NCI-H510A (cell line): ENCODE measurements around the gene CTNNA1.
"Not testable (repeated sequence)": the region's sequence is repeated elsewhere in the genome, so short reads cannot be mapped to it uniquely, and the experiment has no call there.

ENCODE experiments used
- DNase-seq: peaks from one replicate; lab custom pipeline; 2025; lab: John Stamatoyannopoulos, UW

The CTNNA1 gene, protein sequence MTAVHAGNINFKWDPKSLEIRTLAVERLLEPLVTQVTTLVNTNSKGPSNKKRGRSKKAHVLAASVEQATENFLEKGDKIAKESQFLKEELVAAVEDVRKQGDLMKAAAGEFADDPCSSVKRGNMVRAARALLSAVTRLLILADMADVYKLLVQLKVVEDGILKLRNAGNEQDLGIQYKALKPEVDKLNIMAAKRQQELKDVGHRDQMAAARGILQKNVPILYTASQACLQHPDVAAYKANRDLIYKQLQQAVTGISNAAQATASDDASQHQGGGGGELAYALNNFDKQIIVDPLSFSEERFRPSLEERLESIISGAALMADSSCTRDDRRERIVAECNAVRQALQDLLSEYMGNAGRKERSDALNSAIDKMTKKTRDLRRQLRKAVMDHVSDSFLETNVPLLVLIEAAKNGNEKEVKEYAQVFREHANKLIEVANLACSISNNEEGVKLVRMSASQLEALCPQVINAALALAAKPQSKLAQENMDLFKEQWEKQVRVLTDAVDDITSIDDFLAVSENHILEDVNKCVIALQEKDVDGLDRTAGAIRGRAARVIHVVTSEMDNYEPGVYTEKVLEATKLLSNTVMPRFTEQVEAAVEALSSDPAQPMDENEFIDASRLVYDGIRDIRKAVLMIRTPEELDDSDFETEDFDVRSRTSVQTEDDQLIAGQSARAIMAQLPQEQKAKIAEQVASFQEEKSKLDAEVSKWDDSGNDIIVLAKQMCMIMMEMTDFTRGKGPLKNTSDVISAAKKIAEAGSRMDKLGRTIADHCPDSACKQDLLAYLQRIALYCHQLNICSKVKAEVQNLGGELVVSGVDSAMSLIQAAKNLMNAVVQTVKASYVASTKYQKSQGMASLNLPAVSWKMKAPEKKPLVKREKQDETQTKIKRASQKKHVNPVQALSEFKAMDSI

DNA sequence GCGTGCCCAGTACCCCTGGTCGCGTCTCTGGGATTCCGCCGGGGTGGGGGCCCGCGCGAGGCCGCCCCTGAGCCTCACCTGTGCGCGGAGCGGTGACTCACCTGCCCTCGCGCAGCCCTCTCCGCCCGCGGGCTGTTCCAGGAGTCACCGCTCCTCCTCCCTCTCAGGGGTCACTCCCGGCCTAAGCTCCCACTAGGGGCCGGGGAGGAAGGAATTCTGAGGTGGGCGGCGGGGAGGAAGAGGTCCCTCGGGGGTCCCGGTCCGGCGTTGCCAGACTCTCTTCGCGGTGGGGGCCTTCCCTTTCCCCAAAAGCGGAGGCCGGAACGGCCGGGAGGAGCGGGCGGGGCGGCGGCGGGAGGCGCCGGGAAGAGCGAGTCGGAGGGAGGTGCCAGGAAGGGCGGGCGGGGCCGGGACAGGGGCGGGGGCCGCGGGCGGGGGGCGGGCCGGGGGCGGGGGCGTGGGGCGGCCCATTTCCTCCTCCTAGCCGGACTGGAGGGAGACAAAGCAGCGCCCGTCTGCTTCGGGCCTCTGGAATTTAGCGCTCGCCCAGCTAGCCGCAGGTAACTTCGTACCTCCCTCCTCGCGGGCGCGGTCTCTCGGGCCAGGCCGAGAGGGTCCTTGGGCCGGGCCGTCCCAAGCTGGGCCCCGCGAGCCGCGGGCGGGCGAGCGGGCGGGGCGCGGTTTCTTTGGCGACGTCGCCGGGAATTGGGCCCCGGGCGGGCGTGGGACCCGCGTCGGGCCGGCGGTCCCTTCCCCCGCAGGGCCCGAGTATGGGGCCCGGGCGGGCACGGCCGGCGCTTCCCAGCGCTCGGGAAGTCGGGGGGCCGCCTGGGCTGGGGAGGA, at the start of gene CTNNA1:
Gene CTNNA1, plus strand, starts transcription at position 475 of the 843 bp plus-strand sequence. CDS start 28,500 bp downstream, outside the sequence.
- DNase-seq, result peak; percentile 43

DNA sequence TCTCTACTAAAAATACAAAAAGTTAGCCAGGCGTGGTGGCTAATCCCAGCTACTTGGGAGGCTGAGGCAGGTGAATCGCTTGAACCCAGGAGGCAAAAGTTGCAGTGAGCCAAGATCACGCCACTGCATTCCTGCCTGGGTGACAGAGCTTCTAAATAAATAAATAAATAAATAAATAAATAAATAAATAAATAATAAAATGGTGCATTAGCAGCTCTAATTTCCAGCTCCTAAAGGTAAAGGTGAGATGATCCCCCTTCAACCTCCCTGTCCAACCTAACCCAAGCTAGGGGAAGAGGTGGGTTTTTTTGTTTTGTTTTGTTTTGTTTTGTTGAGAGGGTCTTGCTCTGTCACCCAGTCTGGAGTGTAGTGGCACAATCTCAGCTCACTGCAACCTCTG, 49.4 kb upstream of the CTNNA1 start:
- DNase-seq, result not testable (repeated sequence)

DNA sequence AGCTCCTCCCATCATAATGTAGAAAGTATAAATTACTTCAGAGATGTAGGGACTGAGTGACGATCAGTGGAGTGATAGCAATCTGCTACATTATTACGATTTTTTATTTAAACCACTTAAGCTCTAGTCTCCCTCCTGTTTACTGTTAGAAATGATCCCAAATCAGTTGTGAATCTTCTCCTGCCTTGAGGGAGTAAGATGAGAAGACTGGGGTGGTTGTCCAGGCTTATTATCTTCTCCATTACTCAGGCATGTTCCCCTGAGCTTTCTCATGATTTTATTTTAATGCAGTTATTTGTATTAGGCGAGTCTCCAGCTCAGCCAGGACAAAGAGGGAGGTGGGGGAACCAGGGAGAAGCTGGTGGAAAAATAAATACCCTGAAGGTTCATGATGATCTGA, 48.2 kb upstream of the CTNNA1 start:
- DNase-seq, result no peak

DNA sequence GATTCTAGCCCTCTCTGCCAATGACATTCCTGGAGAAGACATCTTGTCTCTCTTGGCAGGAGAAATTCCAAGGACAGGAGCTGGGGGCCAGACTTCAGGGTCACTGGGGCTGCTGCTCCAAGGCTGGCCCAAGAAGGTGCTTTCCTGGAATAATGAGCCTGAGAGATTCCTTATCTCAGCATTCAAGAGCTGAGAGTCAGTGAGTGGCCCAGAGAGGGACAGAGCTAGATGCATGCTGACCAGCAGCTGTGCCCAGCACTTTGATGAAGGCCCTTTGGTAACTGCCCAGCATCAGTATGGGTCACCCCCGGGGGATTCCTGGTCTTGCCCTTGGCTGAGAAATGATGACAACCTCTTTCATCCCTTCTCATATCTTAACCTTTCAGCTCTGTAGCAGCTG, 47.7 kb upstream of the CTNNA1 start:
- DNase-seq, result no peak

DNA sequence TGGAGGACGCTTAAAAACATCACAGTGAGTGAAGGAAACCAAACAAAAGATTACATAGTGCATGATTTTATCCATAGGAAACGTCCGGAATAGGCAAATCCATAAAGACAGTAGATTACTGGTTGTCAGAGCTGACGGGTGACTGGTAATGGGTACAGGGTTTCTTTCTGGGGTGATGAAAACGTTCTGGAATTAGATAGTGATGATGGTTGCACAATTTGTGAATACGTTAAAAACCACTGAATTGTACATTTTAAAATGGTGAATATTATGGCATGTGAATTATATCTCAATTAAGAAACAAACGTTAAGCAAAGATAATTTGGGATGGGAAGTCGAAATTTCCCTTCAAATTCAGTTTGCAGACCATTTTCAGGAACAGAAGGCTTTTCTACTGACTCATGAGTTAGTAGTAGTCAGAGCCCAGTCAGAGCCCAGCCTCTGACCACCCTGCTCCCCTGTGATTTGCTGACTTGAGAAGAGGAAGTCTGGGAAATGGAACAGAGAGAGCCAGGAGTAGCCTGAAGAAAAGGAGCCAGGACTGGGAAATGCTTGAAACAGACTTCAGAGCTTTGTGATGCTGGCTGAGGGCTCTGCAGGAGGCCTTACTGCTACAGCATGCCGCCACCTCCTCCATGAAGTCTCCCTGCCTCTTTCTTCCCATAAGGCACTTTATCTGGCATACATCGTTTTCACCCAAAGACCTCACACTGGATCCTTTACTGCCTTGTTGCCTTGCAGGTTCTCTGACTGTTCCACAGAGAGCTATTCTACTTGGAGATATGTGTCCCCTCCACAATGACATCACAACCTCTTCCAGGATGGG, 46.4 kb upstream of the CTNNA1 start:
- no peak for DNase-seq

DNA sequence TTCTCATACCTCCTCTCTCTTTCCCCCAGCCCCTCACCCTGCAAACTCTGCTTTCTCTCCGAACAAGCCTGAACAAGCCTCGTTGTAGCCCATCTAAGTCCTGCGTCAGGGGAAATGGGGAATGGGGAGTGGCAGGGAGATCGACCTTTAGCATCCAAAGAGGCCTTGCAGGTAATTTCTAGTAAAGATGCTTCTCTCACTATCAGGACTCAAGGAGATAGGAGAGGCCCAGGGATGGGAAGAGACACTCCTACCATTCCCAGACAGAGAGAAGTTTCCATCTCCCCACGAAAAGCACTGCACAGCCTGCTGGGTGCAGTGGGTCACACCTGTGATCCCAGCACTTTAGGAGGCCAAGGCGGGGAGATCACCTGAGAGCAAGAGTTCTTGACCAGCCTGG, 44.4 kb upstream of the CTNNA1 start:
- no peak for DNase-seq

DNA sequence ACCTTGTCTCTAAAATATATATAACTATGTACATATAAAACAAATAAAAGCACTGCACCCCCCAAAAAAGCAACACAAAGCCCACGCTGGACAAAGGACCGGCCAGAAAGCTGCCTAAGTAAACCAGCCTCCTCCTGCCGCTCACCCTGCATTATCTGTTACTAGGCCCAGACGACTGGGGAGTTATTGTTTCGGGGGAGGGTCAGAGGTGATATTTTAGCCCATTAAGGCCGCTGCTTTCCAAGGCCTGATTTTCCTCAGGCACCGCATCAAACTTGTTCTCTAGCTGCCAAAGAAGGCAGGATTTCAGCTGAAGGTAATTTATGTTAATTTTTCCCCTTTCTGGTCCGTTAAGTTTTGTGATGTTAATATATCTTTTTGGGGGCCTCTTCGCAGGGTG, 44.0 kb upstream of the CTNNA1 start:
- DNase-seq, result no peak

DNA sequence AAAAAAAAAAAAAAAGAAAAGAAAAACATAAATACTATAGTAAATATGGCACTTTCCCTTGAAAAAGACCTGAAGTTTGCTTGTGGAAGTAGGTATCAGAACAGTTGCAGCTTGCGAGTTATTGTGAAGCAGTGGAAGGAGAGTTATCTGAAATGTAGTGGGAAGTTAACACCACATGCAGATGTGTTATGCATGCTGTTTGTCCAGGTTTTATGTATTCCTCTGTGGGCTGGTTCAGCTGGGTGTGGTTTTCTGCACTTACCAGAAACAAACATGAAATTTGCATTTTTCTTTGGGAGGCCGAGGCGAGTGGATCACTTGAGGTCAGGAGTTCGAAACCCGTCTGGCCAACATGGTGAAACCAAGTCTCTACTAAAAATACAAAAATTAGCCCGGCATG, 42.1 kb upstream of the CTNNA1 start:
- DNase-seq, result no peak

DNA sequence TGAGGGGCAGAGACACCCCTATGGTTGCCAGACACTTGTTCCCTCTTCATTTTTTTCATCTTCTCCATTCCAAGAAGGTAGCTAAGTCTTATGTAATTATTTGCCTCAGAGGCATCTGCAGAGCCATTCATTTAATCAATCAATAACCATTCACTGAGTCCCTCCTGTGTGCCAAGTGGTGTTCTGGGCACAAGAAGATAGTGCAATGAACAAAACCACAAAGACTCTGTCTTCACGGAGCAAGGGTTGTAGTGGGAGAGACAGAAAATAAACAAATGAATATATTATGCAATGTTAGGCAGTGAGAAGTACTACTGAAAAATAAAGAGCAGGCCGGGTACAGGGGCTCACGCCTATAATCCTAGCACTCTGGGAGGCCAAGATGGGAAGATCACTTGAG, 41.4 kb upstream of the CTNNA1 start:
- DNase-seq, result no peak

DNA sequence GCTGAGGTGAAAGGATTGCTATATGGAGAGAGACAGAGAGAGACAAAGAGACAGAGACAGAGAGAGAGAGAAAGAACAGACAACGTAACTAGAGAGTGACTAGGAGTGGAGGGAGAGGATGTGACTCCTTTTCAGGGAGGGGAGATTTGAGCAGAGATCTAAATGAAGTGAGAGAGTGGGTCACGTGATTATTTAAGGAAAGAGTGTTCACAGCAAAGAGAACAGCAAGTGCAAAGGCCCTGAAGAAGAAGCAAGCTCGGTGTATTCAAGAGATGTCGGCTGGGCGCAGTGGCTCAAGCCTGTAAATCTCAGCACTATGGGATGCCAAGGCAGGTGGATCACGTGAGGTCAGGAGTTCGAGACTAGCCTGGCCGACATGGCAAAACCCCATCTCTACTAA, 40.9 kb upstream of the CTNNA1 start:
- no peak for DNase-seq

DNA sequence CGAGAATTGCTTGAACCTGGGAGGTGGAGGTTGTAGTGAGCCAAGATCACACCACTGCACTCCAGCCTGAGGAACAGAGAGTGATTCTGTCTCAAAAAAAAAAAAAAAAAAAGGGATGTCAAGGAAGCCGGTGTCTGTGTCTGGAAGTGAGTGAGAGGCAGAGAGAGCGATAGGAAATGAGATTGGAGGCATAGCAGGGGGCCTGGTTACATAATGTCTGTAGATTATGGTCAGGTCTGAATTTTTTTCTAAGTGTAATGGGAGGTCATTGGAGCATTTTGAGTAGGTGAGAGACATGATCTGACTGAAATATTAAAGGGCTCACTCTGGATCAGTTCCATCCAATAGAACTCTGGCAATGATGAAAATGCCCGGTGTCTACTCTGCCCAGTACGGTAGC, 40.4 kb upstream of the CTNNA1 start:
- no peak for DNase-seq

DNA sequence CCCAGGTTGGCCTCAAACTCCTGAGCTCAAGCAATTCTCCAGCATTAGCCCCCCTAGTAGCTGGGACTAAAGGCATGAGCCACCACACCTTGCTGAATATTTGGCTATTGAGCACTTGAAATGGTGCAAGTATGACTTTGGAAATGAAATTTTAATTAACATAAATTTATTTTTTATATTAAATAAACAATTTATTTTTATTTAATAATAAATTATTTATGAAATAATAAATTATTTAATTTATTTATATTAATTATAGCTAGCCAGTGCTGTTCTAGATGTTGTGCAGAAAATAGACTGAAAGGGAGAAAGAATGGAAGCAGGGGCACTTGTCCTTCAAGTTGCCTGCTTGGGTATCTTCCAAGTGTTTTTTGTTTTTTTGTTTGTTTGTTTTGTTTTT, 40.0 kb upstream of the CTNNA1 start:
- no peak for DNase-seq

DNA sequence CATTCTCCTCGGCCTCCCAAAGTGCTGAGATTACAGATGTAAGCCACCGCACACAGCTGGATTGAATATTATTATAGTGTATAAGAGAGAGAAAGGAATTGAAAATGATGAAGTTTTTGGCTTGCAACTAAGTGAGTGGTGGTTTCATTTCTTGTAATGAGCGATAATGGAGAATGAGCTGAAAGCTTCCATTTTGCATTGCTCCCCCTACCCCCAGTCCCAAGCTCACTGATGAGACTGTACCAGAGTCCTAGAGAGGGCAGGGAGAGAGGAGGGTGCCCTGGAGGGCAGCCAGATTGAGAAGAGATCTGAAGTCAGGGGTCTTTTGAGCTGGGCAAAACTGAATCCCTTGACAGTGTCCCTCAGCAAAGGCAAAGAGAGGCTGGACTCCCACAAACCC, 38.5 kb upstream of the CTNNA1 start:
- DNase-seq, result no peak

DNA sequence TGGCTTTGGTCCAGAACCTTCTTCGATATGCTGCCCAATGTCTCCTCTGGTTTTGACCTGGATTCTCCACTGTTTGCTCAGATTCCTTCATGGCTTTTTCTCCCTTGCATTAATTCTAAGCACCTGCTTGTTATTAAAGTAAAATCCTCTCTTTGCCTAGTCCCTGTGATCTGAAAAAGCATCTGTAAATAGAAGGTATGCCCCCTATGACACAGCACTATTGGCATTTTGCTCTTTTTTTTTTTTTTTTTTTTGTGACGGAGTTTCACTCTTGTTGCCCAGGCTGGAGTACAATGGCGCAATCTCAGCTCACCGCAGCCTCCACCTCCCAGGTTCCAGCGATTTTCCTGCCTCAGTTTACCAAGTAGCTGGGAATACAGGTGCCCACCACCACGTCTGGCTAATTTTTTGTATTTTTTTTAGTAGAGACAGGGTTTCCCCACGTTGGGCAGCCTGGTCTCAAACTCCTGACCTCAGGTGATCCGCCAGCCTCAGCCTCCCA, 37.2 kb upstream of the CTNNA1 start:
- DNase-seq, result not testable (repeated sequence)

DNA sequence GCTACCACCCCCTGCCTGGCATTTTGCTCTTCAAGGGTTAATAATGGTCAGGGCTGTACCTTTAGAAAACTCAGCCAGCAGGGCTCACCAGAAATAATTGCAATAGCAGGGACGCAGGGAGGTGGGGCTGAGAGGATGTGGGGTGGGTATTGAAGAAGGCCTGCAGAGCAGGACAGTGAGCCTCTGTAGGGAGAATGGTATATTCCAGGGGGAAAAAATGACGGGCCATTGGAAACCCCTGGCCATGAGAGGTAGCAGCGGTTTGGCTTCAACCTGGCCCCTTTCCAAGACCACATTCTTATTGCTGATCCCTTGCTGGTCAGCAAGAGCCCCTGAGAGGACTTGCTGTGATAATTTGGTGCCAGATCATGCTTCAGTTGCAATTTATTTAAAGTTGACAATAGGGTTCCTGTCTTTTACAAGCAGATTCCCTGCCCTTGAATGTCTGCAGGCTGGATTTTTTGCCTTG, 36.7 kb upstream of the CTNNA1 start:
- DNase-seq, result peak; percentile 45

DNA sequence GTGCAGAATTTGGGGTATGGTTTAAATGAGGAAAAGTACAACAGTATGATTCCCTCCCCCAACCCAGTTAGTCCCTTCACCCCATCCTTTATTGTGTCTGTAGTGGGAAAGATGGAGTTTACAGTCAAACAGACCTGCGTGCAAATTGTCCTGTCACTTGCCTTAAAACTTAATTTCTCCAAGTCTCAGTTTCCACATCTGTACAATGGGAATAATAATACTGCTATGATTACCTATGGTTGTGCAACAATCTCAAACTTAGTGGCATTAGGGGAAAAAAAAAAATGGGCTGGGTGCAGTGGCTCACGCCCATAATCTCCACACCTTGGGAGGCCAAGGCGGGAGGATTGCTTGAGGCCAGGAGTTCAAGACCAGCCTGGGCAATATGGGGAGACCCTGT, 35.8 kb upstream of the CTNNA1 start:
- no peak for DNase-seq

DNA sequence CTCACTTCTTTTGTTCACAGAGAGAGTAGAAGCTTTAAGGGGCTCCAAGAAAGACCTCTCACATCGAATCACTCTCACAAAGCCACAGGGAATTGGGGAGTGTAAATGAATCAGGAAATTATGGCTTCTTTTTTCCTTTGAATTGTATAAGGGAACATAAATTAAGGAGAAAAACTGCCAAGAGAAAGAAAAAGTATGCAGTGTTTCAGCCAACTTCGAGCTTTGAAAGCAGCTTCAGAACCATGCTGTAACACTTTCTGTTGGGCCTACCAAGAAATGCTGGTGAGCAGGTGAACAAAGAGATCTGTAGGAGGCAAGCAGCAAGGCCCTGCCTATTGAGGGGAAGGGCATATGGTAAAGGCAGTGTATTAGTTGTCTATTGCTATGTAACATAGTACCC, 33.4 kb upstream of the CTNNA1 start:
- DNase-seq, result no peak

DNA sequence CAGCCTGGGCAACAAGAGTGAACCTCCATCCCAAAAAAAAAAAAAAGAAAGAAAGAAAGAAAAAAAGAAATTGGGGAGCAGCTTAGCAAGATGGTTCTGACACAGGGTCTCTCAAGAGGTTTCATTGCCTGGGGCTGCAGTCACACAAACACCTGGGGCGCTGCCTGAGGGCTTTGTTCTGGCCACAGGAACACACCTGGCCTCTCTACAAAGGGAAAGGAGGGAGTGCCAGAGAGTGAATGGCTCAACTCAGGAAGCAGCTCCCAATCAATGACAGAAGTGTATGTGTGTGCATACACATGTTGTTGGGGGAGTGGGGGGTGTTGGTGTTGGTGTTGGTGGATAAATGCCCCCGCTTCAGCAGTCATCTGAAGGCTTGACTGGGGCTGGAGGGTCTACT, 32.4 kb upstream of the CTNNA1 start:
- no peak for DNase-seq

DNA sequence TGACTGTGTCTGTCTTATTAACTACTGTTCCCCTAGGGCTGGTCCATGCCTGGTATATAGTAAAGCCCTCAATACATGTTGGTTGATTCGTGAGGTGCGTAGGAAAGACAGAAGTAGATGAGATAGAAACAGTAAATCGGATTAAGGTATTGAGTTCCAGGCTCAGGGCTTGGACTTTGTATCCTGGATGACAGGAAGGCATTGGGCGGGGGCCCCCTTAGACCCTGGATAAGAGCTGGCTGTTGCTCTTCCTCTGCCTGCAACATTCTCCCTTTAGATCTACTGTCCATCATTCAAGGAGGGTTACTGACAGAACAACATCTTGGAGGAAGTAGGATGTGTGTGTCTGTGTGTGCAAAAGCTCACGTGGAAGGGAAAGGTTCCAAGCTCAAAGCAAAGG, 31.2 kb upstream of the CTNNA1 start:
- DNase-seq, result no peak

DNA sequence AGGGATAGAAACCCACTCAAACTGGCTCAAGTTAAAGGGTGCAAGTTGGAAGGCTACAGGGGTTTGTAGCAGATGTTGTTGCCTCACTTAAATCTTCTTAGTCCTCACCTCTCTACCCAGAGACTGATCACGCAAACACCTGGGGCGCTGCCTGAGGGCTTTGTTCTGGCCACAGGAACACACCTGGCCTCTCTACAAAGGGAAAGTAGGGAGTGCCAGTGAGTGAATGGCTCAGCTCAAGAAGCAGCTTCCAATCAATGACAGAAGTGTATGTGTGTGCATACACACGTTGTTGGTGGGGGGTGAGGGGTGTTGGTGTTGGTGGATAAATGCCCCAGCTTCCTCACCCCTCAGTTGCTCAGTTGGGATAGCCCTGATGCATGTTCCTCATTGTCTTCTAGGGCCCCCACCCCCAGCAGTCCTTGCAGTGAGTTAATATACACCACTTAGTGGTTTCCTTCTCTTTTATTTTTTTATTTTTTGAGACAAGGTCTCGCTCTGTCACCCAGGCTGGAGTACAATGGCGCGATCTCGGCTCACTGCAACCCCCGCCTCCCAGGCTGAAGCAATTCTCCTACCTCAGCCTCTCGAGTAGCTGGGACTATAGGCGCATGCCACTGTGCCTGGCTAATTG, 30.6 kb upstream of the CTNNA1 start:
- peak; percentile 55 for DNase-seq
